Liver (tissue), 3 donors: ENCODE measurements around the gene SMYD3.

Experiments used
- ATF3 ChIP-seq: IDR thresholded peaks from 2 replicates; pipeline ENCODE4 v1.6.1; 2016; ENCODE audit warnings: antibody characterized with exemption
- CTCF ChIP-seq: fragments of 150-350 bp; IDR thresholded peaks from 2 replicates; pipeline ENCODE4 v1.5.1; 2017; ENCODE audit warnings: improper control_type of control experiment, low read depth, low read length; ENCODE audit not compliant: missing input control
- EGR1 ChIP-seq, 2 donors: IDR thresholded peaks; 2 replicates each; pipeline ENCODE4 v1.6.1; 2016 to 2018; ENCODE audit warnings: antibody characterized with exemption in 2 of 2, low read depth in 2 of 2
- GABPA ChIP-seq, 2 donors: IDR thresholded peaks in 1 of 2; conservative IDR thresholded peaks in 1 of 2; 2 replicates each; pipeline ENCODE4 v1.6.1; 2016; ENCODE audit warnings: antibody characterized with exemption in 2 of 2, mild to moderate bottlenecking in 1 of 2, moderate library complexity in 1 of 2
- HNF4G ChIP-seq: IDR thresholded peaks from 2 replicates; pipeline ENCODE4 v1.6.1; 2016; ENCODE audit warnings: antibody characterized with exemption
- JUND ChIP-seq, 2 donors: IDR thresholded peaks; 2 replicates each; pipeline ENCODE4 v1.6.1; 2016; ENCODE audit warnings: antibody characterized with exemption in 2 of 2
- MAX ChIP-seq: IDR thresholded peaks from 2 replicates; pipeline ENCODE4 v1.6.1; 2016; ENCODE audit warnings: antibody characterized with exemption
- RAD21 ChIP-seq, 2 donors: IDR thresholded peaks; 2 replicates each; pipeline ENCODE4 v1.6.1; 2016; ENCODE audit warnings: antibody characterized with exemption in 2 of 2, mild to moderate bottlenecking in 2 of 2
- REST ChIP-seq: IDR thresholded peaks from 2 replicates; pipeline ENCODE4 v1.6.1; 2016; ENCODE audit warnings: antibody characterized with exemption, mild to moderate bottlenecking
- RXRA ChIP-seq, 2 donors: IDR thresholded peaks; 2 replicates each; pipeline ENCODE4 v1.6.1; 2017 to 2018; ENCODE audit warnings: antibody characterized with exemption in 2 of 2, mild to moderate bottlenecking in 1 of 2
- SP1 ChIP-seq: IDR thresholded peaks from 2 replicates; pipeline ENCODE4 v1.6.1; 2018; ENCODE audit warnings: antibody characterized with exemption, mild to moderate bottlenecking
- TAF1 ChIP-seq: conservative IDR thresholded peaks from 2 replicates; pipeline ENCODE4 v1.6.1; 2016; ENCODE audit warnings: antibody characterized with exemption, mild to moderate bottlenecking
- YY1 ChIP-seq: IDR thresholded peaks from 2 replicates; pipeline ENCODE4 v1.6.1; 2016; ENCODE audit warnings: antibody characterized with exemption, mild to moderate bottlenecking
- ZBTB33 ChIP-seq: IDR thresholded peaks from 2 replicates; pipeline ENCODE4 v1.6.1; 2016; ENCODE audit warnings: antibody characterized with exemption
- donor health status: healthy.
- donor health status: healthy.

GRCh38 chr1:246170574-246171261 is 336.4 kb downstream of the SMYD3 start:
- TF ChIP-seq CTCF, result no peak
- TF ChIP-seq EGR1 (IDR thresholded peaks at IDR 0.05; ENCODE audit: low read depth in 2 of 2), result no peak
- TF ChIP-seq SP1, result no peak
- no peak for TF ChIP-seq ZBTB33
- TF ChIP-seq MAX, result no peak
- TF ChIP-seq RAD21 (IDR thresholded peaks at IDR 0.05), result no peak
- TF ChIP-seq YY1, result no peak
- no peak for TF ChIP-seq JUND (IDR thresholded peaks at IDR 0.05)
- no peak for TF ChIP-seq HNF4G
- no peak for TF ChIP-seq GABPA (IDR thresholded peaks at IDR 0.05 in 1 of 2, conservative IDR thresholded peaks at IDR 0.05 in 1 of 2)
- TF ChIP-seq ATF3, result no peak
- TF ChIP-seq REST, result no peak
- TF ChIP-seq TAF1, result no peak
- no peak for TF ChIP-seq RXRA (IDR thresholded peaks at IDR 0.05)
